Immature natural killer cell (primary cell): ENCODE measurements around the gene MGA. TPM values are rescaled to one million over a fixed set of nuclear protein-coding genes. Genes with fewer than 3 reads are reported as not detected.

Experiments used
- DNase-seq, 3 donors: peaks; one replicate each; pipeline ENCODE4 v3.0.0; 2022; ENCODE audit warnings: mixed read lengths in 1 of 3
- H3K27ac Mint-ChIP-seq, 6 donors: one replicate each; pipeline ENCODE4 v1.8.0; 2020; ENCODE audit warnings: mixed read lengths in 6 of 6, mild to moderate bottlenecking in 5 of 6, inconsistent platforms in 4 of 6, moderate library complexity in 3 of 6
- H3K27me3 Mint-ChIP-seq, 3 donors: one replicate each; pipeline ENCODE4 v1.8.0; 2020 to 2021; ENCODE audit warnings: low read depth in 3 of 3, mild to moderate bottlenecking in 3 of 3, mixed read lengths in 3 of 3, moderate library complexity in 3 of 3, inconsistent platforms in 1 of 3
- H3K36me3 Mint-ChIP-seq, 3 donors: one replicate each; pipeline ENCODE4 v1.8.0; 2020; ENCODE audit warnings: mixed read lengths in 3 of 3, inconsistent platforms in 2 of 3, mild to moderate bottlenecking in 2 of 3
- H3K4me1 Mint-ChIP-seq, 2 donors: one replicate each; pipeline ENCODE4 v1.8.0; 2020; ENCODE audit warnings: inconsistent platforms in 2 of 2, mild to moderate bottlenecking in 2 of 2, mixed read lengths in 2 of 2, moderate library complexity in 1 of 2
- H3K4me3 Mint-ChIP-seq, 5 donors: one replicate each; pipeline ENCODE4 v1.8.0; 2020; ENCODE audit warnings: mild to moderate bottlenecking in 5 of 5, mixed read lengths in 5 of 5, inconsistent platforms in 3 of 5, moderate library complexity in 3 of 5
- H3K9me3 Mint-ChIP-seq, 6 donors: one replicate each; pipeline ENCODE4 v1.8.0; 2020; ENCODE audit warnings: mild to moderate bottlenecking in 6 of 6, mixed read lengths in 6 of 6, inconsistent platforms in 4 of 6, moderate library complexity in 3 of 6
- polyA plus RNA-seq, 3 donors: library from polyadenylated mRNA; unstranded; fragments of 300-500 nt; fragmentation: Illumina TruSeq; gene quantifications; one replicate each; pipeline ENCODE4 v1.2.3, GENCODE V29; 2021

Gene MGA
- polyA plus RNA-seq, 3 donors from 2014 or later, result 3.3 to 23.8 (median 5.9) TPM

DNA sequence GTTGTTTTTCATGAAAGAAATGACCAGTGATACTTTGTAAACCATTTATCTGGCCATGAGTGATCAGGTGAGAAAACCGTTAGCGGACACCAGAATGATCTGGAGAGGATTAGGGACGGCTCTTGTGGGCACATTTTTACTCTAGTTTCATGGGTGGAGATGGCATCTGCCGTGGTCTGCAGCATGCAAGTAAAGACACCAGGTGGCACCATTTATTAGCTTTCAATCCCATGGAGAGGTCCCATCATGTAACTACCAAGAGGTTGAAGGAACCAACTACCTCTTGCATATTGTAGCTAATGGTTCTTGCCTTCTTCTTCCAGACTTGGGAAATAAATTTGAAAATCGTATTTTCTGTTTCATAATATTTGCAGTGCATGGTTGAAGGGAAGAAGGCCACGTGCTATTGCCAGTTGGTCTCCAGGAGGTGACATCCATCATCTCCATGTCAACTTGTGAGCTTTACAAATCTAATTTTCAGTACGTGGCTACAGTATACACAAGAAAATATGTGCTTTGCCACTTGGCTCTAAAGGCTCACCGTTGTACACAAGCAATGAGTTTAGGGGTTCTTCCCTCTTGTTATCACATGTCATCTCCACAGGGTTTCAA is 112.6 kb downstream of the MGA start:
- Mint-ChIP-seq H3K9me3 (no peaks in the 10 kb centered on the region), H3K36me3 (peaks cover 0 to 6% (median 4%) of the 10 kb centered on the region in 3 donors), H3K4me1 (peaks cover 45 to 54% of the 10 kb centered on the region in 2 donors), H3K4me3 (peak overlapping the region; percentile 7 to 96 (median 93)), H3K27ac (peak overlapping the region; percentile 92 to 99 (median 96)), H3K27me3 (peaks cover 4 to 12% (median 5%) of the 10 kb centered on the region in 3 donors)
- peak; percentile 62 to 74 (median 72) for DNase-seq

DNA sequence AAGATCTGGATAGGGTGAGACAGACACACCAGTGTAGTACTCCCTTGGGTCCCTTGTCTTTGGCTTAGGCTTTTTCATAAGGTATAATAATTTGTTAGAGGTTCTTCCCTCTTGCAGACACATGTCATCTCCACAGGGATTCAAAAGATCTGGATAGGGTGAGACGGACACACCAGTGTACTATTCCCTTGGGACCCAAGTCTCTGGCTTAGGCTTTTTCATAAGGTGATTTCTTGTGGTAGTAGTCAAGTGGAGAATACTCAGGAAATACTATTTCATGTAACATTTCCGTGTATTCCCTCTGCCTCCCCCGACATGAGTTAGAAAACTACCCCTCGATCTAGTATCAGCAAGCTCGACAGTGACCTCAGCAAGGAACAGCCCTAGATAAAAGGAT is 113.1 kb downstream of the MGA start:
- peaks cover 50 to 59% of the 10 kb centered on the region in 2 donors for H3K4me1 Mint-ChIP-seq
- peak overlapping the region; percentile 92 to 99 (median 96) for H3K27ac Mint-ChIP-seq
- H3K36me3 Mint-ChIP-seq, result peaks cover 0 to 6% (median 4%) of the 10 kb centered on the region in 3 donors
- H3K4me3 Mint-ChIP-seq, result peak overlapping the region; percentile 92 to 97 (median 95)
- H3K9me3 Mint-ChIP-seq, result no peaks in the 10 kb centered on the region
- DNase-seq, result no peak
- H3K27me3 Mint-ChIP-seq, result peaks cover 4 to 12% (median 5%) of the 10 kb centered on the region in 3 donors

DNA sequence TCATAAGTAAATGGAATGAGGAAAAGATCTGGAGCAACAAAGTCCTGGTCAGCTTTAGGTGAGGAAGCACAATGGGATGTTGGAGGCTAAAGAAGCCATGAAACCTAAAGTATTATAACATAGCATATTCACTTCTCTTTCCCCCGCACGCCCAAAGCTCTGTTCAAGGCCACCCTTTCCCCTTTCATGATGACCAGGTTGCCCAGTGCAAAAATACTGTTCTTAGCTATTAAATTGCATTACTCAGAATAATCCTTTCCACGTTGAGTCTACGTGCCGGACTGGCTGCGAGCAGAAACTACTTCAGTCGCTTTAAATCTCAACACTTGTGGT is 113.5 kb downstream of the MGA start:
- peaks cover 54 to 63% of the 10 kb centered on the region in 2 donors for H3K4me1 Mint-ChIP-seq
- H3K36me3 Mint-ChIP-seq, result peaks cover 0 to 5% (median 1%) of the 10 kb centered on the region in 3 donors
- H3K27me3 Mint-ChIP-seq, result peaks cover 4 to 12% (median 5%) of the 10 kb centered on the region in 3 donors
- peak overlapping the region; percentile 92 to 99 (median 96) for H3K27ac Mint-ChIP-seq
- peak overlapping the region; percentile 92 to 97 (median 95) for H3K4me3 Mint-ChIP-seq
- DNase-seq, result no peak
- H3K9me3 Mint-ChIP-seq, result no peaks in the 10 kb centered on the region

DNA sequence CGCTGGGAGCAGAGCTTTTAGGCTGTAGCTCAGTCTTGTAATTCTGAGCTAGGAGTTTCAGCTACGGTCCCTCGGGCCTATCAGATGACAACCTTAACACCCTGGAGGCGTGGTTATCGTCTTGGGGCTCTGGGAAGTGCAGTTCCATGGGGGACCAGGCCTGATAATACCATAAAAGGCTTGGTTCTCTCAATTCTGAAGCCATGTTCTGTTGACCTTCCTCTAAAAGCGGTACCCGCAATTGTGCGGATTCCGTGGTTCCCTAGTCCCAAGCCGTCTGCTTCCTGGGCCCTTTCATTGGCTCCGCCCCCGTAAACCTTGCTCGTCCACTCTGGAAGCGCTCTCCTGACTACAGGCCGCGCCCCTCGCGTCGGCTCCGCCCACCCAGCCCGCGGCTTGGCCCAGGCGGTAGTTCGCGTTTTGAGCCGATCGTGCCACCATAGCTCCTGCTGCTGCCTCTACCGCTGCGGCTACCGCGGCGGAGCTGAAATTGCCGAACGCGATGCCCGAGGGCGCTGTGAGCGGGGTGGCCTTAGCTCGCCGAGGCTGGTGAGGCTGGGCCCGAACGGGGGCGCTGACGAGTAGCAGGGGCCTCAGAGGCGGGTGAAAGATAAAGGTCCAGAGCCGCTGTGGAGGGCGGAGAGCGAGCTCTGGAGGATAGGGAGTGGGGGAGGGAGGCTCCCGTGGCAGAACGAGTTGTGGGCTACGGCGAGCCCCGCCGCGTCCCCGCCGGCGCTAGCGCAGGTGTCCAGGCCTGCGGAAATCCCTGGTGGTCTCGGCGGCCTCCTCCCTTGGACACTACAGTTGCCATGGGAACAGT is 114.1 kb downstream of the MGA start, which contains the start of gene MAPKBP1:
MAPKBP1 (plus strand) TSS at position 423 of the 820 bp plus-strand sequence. CDS start 792 bp downstream, outside the sequence.
- Mint-ChIP-seq H3K9me3 (no peaks in the 10 kb centered on the region), H3K27me3 (peaks cover 4 to 12% (median 5%) of the 10 kb centered on the region in 3 donors), H3K4me3 (peak within 1 kb of the TSS; percentile 92 to 97 (median 95)), H3K27ac (peak within 1 kb of the TSS; percentile 92 to 99 (median 96)), H3K4me1 (peaks cover 57 to 67% of the 10 kb centered on the region in 2 donors), H3K36me3 (peaks cover 0 to 3% (median 0%) of the 10 kb centered on the region in 3 donors)
- peak; percentile 99 for DNase-seq

DNA sequence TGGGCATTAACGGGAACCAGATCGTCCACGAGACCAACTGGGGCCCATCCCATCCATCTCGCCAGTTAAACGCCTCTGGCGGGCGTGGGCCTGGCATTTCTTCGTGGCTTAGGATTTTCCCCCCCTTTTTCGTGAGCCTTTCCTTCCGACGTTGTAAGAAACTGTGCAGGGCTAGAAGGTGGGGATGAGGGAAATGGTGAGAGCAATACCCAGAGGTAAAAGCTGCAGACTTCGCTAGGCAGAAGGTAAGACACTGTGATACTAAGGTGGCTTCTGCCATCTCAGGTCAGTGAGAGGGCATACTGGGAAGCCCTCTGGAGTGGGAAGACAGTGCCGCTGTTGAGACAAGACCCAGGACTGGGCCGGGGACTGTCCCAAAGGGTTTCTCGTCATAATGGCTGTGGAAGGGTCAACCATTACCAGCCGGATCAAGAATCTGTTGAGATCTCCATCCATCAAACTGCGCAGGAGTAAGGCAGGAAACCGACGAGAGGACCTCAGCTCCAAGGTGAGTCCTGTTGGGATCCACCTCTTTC is 114.7 kb downstream of the MGA start:
- Mint-ChIP-seq H3K4me1 (peaks cover 64 to 74% of the 10 kb centered on the region in 2 donors), H3K27me3 (peaks cover 4 to 13% (median 5%) of the 10 kb centered on the region in 3 donors), H3K9me3 (no peaks in the 10 kb centered on the region), H3K27ac (peak overlapping the region; percentile 92 to 99 (median 96)), H3K36me3 (no peaks in the 10 kb centered on the region), H3K4me3 (peak overlapping the region; percentile 92 to 97 (median 95))
- no peak for DNase-seq

DNA sequence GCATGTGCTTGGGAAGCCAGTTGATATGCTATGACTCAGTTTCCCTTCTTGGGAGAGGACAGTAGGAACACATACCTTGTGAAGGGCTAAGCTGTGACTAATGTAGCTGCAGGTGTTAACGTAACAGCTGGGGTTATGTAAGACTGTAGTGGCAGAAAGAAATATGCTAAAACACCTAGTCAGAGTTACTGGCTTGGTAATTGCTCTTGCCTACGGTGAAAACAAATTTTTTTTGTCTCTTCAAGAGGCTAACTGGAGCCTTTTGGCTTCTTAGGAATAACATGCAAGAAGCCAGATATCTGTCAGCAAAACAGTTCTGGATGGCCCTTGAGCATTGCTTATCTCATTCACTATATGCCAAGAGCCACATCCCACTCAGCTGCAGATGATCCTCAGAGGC is 115.4 kb downstream of the MGA start:
- Mint-ChIP-seq H3K4me3 (peak overlapping the region; percentile 92 to 97 (median 95)), H3K36me3 (no peaks in the 10 kb centered on the region), H3K4me1 (peaks cover 69 to 81% of the 10 kb centered on the region in 2 donors), H3K27ac (peak overlapping the region in 5 of 6 donors; percentile 30 to 98 (median 95)), H3K27me3 (peaks cover 4 to 13% (median 5%) of the 10 kb centered on the region in 3 donors), H3K9me3 (no peaks in the 10 kb centered on the region)
- DNase-seq, result no peak

DNA sequence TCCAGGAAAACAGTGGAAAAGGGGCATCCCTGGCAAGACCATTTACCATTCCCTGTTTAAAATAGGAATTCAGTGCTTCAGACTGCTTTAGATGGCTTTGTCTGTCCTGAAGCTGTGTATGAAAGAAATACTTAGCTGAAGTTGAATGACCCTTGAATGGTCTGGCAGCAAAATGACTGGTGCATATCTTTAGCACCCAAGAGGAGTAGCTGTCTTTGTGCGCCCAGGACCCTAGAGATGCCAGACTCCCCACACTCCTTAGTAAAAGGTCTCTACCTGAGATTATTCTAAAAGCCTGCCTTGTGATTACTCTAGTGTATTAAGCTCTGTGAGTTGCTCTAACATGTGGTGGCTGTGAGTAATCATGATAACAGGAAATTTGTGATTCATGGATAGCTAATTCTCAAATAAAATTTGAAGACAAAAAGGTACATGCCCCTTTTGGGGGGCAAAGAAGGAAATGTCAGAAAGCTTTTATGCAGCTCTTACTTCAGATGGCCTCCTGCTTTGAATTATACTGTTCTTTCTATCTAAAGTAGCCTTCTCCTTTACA is 117.3 kb downstream of the MGA start:
- Mint-ChIP-seq H3K36me3 (no peaks in the 10 kb centered on the region), H3K27ac (peak overlapping the region in 2 of 6 donors; percentile 10 to 47), H3K4me3 (peak overlapping the region in 1 of 5 donors; percentile 7), H3K4me1 (peaks cover 78 to 96% of the 10 kb centered on the region in 2 donors), H3K9me3 (no peaks in the 10 kb centered on the region), H3K27me3 (peaks cover 4 to 11% (median 5%) of the 10 kb centered on the region in 3 donors)
- DNase-seq, result no peak

DNA sequence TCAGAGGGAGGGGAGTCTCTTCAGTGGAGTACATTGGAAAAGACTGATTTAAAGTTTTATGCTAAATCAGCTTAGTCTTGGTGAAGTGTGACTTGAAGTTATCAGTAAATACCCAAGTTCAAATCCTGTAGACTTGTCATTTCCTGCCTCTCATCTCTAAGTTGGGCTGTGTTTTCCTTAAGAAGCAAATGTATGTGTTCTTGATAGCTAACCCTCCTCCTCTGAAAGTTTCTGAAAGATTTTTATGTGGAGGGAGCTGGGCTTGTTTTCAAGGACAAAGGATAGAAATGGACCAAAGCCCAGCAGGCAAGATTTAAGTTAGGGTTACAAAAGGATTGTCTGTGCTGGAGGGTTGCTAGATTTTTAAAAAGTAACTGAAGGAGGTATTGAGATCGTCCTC is 118.3 kb downstream of the MGA start:
- Mint-ChIP-seq H3K9me3 (no peaks in the 10 kb centered on the region), H3K4me1 (peaks cover 78 to 96% of the 10 kb centered on the region in 2 donors), H3K36me3 (no peaks in the 10 kb centered on the region), H3K27me3 (peaks cover 4 to 15% (median 5%) of the 10 kb centered on the region in 3 donors), H3K4me3 (peak overlapping the region in 1 of 5 donors; percentile 2), H3K27ac (peak overlapping the region in 5 of 6 donors; percentile 12 to 53 (median 32))
- no peak for DNase-seq

DNA sequence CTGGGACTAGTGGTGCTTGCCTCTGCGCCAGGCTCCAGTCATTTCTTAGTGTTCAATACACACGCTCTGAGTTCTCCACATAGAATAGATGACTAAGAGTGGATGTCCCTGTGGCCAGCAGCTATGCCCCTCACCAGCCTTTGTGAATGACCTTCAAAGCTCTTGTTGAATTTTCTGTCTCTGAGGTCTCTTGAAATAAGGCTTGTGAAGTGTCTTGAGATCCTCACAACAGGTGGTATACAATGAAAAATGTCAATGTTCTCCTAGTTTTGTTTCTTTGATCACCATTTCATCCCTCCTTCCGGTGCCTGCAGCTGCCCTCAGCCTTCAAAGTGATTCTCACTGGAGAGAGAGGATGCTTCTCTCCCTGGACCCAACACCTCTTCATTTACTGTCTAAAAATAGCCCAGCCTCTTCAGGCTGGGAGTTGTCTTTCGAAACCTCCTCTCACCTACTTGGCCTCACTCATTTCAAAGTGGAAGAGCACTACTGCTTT is 119.5 kb downstream of the MGA start:
- Mint-ChIP-seq H3K9me3 (no peaks in the 10 kb centered on the region), H3K4me3 (no peak overlapping the region)

DNA sequence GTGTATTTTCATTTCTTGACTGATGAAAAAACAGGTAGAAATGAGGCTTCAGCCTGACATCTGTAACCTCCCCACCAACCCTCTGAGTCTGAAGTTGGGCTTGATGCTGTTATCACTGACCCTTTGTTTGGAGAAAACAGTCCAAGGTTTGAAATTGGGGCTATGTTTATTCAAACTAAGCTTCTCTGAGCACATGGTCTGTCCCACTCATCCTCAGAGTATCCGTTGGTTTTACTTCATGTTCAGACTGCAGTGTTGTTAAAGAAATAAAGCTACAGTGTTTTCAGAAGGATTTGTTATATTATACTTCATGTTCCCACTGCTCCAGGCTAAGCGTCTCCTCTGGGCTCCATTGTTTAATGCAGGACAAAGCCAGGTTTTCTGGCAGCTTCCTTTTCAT is 120.1 kb downstream of the MGA start:
- DNase-seq, result no peak
- Mint-ChIP-seq H3K27ac (peak overlapping the region in 4 of 6 donors; percentile 23 to 76 (median 64)), H3K27me3 (peaks cover 0 to 5% (median 0%) of the 10 kb centered on the region in 3 donors), H3K9me3 (no peaks in the 10 kb centered on the region), H3K4me3 (no peak overlapping the region), H3K36me3 (peaks cover 0 to 3% (median 0%) of the 10 kb centered on the region in 3 donors), H3K4me1 (peaks cover 62 to 83% of the 10 kb centered on the region in 2 donors)

More for the DNA sequence above, 119.5 kb downstream of the MGA start:
- DNase-seq, result no peak
- Mint-ChIP-seq H3K27ac (peak overlapping the region; percentile 62 to 87 (median 68)), H3K4me1 (peaks cover 68 to 89% of the 10 kb centered on the region in 2 donors), H3K36me3 (peaks cover 0 to 3% (median 0%) of the 10 kb centered on the region in 3 donors), H3K27me3 (peaks cover 0 to 7% (median 0%) of the 10 kb centered on the region in 3 donors)

DNA sequence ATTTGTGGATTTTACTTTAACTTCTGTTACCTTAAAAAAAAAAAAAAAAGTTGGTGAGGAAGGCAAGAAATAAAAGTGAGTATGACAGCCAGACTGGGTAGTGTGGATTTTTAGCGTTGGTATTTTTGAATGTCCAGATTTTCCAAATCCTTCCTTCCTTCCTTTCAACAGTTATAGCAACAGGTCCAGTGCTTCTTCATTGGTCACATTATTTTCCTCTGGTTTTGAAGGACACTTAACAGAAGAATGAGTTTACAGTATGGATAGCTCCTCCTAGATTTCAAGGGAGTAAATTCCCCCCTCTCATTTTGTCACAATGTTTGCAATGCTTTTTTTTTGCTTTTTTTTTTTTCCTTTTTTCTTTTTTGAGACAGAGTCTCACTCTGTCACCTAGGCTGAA is 120.5 kb downstream of the MGA start:
- Mint-ChIP-seq H3K9me3 (no peaks in the 10 kb centered on the region), H3K27me3 (peaks cover 0 to 5% (median 0%) of the 10 kb centered on the region in 3 donors), H3K4me1 (peaks cover 57 to 79% of the 10 kb centered on the region in 2 donors), H3K4me3 (no peak overlapping the region), H3K27ac (peak overlapping the region in 2 of 6 donors; percentile 12 to 76), H3K36me3 (peaks cover 0 to 3% (median 0%) of the 10 kb centered on the region in 3 donors)
- DNase-seq, result no peak

DNA sequence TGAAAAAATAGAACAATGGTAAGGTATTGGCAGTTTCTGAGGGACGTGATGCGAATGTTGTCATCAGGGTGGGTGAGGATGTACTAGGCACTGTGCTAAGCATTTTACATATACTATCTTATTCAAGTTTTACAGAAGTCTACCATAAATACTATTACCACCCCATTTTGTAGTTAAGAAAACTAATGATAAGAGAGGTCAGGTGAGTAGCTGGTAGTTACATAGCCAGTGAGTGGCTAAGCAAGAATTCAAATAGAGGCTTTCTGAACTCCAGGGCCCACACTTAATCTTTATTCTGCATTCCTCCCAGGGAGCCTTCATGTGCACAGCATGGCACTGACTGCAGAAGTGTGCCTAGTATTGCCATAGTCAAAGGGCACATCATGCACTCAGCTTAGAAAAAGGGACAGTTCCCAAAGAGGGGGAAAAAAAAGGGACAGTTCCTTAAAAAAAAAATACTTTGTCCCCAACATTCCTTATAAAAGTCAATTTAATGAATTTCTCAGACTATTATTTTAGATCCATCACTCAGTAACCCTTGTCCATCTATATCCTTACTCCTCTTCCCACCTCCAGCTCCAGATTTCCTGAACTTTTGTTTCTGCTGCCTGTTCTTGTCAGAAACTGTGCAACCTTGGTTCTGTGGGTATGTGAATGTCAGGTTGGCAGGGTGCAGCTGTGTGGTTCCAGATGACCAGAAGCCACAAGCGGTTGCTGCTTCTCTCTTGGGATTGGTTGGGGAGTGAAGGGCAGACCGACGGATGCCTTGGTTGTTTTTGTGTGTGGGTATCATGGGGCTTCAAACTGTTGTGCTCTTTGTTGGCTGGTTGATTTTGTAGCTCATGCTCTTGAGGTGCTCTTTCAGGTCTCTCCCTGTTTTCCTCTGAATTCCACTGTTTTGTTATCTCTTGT is 122.4 kb downstream of the MGA start:
- Mint-ChIP-seq H3K4me1 (peaks cover 42 to 60% of the 10 kb centered on the region in 2 donors), H3K9me3 (no peaks in the 10 kb centered on the region), H3K27me3 (peaks cover 0 to 5% (median 0%) of the 10 kb centered on the region in 3 donors), H3K36me3 (peaks cover 0 to 3% (median 0%) of the 10 kb centered on the region in 3 donors), H3K4me3 (peak overlapping the region; percentile 8 to 69 (median 56)), H3K27ac (peak overlapping the region in 3 of 6 donors; percentile 22 to 59 (median 50))
- DNase-seq, result peak in 2 of 3 donors; percentile 12 to 24
